SIG-M5 treated with dmso at 0.1 percent for 504 hours (cell line): Measurements from ENCODE around the gene GBP1.
"Not testable (repeated sequence)": the region's sequence is repeated elsewhere in the genome, so short reads cannot be mapped to it uniquely, and the experiment has no call there.

ENCODE experiments used
- DNase-seq: peaks from one replicate; lab custom pipeline; 2025; ENCODE audit not compliant: unreplicated experiment; lab: John Stamatoyannopoulos, UW

GBP1 gene

DNA sequence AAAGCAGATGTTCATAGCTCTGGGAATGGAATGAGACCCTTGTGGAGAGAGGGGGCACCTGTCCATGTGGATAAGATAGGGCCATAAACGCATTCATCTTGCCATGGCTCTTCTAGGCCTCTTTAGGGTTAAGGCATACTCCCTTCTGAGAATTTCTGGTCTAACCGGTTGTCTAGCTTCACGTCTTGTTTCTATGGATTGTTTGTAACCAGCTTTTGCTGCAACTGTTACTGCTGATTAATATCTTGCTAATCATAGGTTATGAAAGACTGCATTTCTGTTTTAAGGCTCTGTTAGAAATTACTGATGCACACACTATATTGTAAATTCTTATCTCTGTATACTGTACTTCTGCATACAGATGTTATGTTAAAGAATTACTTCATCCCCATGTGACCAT, 46.7 kb downstream of the GBP1 start:
- not testable (repeated sequence) for DNase-seq

DNA sequence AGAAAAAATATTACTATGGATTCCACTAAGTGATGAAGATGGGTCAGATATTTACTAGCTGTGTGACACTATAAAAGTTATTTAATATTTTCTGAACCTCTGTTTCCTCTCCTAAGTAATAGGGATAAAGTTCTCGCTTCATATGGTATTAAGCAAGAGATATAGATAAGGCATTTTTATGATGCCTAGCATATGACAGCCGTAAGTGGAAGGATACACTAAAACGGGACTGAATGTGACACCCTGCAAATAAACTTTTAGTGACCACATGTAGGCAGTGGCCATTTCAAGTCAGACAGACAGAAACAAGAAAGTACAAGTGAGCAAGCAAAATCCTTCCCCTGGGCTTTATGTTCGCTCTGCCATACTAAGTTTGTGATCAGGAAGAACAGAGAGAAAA, 56.5 kb downstream of the GBP1 start:
- DNase-seq = no peak

GRCh38 chr1:89005286-89006151, 59.5 kb downstream of the GBP1 start:
- DNase-seq = no peak
